Measurements from ENCODE around the gene KPNA3.

DNA sequence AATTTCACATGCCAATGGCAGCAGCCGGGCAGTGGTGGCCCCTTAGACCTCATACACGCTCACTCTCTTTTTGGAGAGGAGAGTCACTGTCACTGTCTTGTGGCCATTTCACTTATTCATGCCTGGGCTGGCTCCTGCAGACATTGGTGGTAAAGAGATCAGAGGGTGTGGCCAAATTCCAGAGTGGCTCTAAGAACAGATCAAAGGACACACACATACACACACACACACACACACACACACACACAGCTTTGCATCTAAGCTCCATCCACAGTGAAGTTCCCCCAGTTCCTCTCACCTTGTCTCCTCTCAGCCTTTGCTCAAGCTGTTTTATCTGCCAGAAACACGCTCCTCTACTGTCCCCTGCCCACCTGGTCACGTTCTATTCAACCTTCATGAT lies 46.5 kb upstream of the KPNA3 start:
- TF ChIP-seq, protein P1, sequence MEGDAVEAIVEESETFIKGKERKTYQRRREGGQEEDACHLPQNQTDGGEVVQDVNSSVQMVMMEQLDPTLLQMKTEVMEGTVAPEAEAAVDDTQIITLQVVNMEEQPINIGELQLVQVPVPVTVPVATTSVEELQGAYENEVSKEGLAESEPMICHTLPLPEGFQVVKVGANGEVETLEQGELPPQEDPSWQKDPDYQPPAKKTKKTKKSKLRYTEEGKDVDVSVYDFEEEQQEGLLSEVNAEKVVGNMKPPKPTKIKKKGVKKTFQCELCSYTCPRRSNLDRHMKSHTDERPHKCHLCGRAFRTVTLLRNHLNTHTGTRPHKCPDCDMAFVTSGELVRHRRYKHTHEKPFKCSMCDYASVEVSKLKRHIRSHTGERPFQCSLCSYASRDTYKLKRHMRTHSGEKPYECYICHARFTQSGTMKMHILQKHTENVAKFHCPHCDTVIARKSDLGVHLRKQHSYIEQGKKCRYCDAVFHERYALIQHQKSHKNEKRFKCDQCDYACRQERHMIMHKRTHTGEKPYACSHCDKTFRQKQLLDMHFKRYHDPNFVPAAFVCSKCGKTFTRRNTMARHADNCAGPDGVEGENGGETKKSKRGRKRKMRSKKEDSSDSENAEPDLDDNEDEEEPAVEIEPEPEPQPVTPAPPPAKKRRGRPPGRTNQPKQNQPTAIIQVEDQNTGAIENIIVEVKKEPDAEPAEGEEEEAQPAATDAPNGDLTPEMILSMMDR (conservative IDR thresholded peaks at IDR 0.05; ENCODE audit: low read depth, low read length) = no peak
- no peak for TF ChIP-seq EZH2phosphoT487 (IDR thresholded peaks at IDR 0.05; ENCODE audit: borderline replicate concordance, low read length)
